Spinal cord (tissue), 10 donors: ENCODE results near the gene RHOT2. TPM values are rescaled to one million over a fixed set of nuclear protein-coding genes. Genes with fewer than 3 reads are reported as not detected.

ENCODE experiments used
- DNase-seq, 6 donors: peaks; one replicate each; pipeline versions ENCODE4 v3.0.0 to v3.0.0-alpha.2; 2013 to 2015; ENCODE audit warnings: low spot score in 6 of 6, low read depth in 4 of 6
- H3K27ac ChIP-seq: one replicate; pipeline ENCODE4 v1.5.1; 2013; ENCODE audit warnings: low read depth, low read length, control low read depth
- H3K27me3 ChIP-seq: one replicate; pipeline ENCODE4 v1.6.1; 2013; ENCODE audit warnings: low read length; ENCODE audit not compliant: control insufficient read depth, insufficient read depth
- H3K36me3 ChIP-seq: one replicate; pipeline ENCODE4 v1.6.1; 2013; ENCODE audit warnings: low read length; ENCODE audit not compliant: control insufficient read depth, insufficient read depth
- H3K4me1 ChIP-seq: one replicate; pipeline ENCODE4 v1.6.1; 2013; ENCODE audit warnings: low read length; ENCODE audit not compliant: control insufficient read depth, insufficient read depth
- H3K4me3 ChIP-seq: one replicate; pipeline ENCODE4 v1.5.1; 2013; ENCODE audit warnings: low read depth, low read length, control low read depth
- H3K9me3 ChIP-seq: one replicate; pipeline ENCODE4 v1.6.1; 2013; ENCODE audit warnings: low read length; ENCODE audit not compliant: control insufficient read depth, insufficient read depth
- WGBS: methylation state at CpG from one replicate; pipeline ENCODE4 v1.1.5; 2013; ENCODE audit warnings: missing lambda C conversion rate; ENCODE audit not compliant: insufficient coverage; 5-methylcytosine and 5-hydroxymethylcytosine counted together
- polyA plus RNA-seq, 2 donors: library from polyadenylated mRNA; unstranded; fragments of 120-200 nt; gene quantifications; one replicate each; pipeline ENCODE4 v1.2.1, GENCODE V29; 2013; ENCODE audit not compliant: insufficient read length in 2 of 2
- total RNA-seq, 2 donors: library from RNA; depleted of rRNA in 1 of 2; stranded (reverse); fragments of 120-200 nt in 1 of 2; fragments of >200 nt in 1 of 2; gene quantifications; one replicate each; pipeline versions ENCODE4 v1.2.3 to v1.2.4, GENCODE V29; 2013 to 2014
- donor health status: healthy.

RHOT2 gene
- total and polyA plus RNA-seq, 4 donors = 20.7 to 115 (median 71.3) TPM

- Histone ChIP-seq H3K9me3 (no peaks in the 10 kb centered on the region), H3K27me3 (no peaks in the 10 kb centered on the region), H3K27ac (no peak overlapping the region), H3K4me1 (peaks cover 49% of the 10 kb centered on the region), H3K4me3 (no peak overlapping the region), H3K36me3 (peaks cover 70% of the 10 kb centered on the region)
- DNase-seq = no peak
- WGBS = 91% methylated on average over 67 of the region's 67 CpGs
Observed at GRCh38 chr16:632486-633335, 35.2 kb upstream of the RHOT2 start.

- no peak for DNase-seq
- Histone ChIP-seq H3K4me3 (no peak overlapping the region), H3K4me1 (peaks cover 56% of the 10 kb centered on the region), H3K27me3 (no peaks in the 10 kb centered on the region), H3K27ac (no peak overlapping the region), H3K9me3 (no peaks in the 10 kb centered on the region), H3K36me3 (peaks cover 65% of the 10 kb centered on the region)
- 96% methylated on average over 73 of the region's 74 CpGs for WGBS
Observed at GRCh38 chr16:633336-634050, 34.4 kb upstream of the RHOT2 start.

GRCh38 chr16:634051-634670, 33.8 kb upstream of the RHOT2 start:
- Histone ChIP-seq H3K4me1 (peaks cover 49% of the 10 kb centered on the region), H3K4me3 (no peak overlapping the region), H3K36me3 (peaks cover 58% of the 10 kb centered on the region), H3K9me3 (no peaks in the 10 kb centered on the region), H3K27me3 (no peaks in the 10 kb centered on the region), H3K27ac (no peak overlapping the region)
- WGBS = 92% methylated on average over 19 of the region's 22 CpGs
- no peak for DNase-seq

- Histone ChIP-seq H3K27me3 (no peaks in the 10 kb centered on the region), H3K36me3 (peaks cover 50% of the 10 kb centered on the region), H3K4me3 (peak overlapping the region; percentile 95), H3K27ac (no peak overlapping the region), H3K9me3 (no peaks in the 10 kb centered on the region), H3K4me1 (peaks cover 41% of the 10 kb centered on the region)
- DNase-seq = no peak
- WGBS = 94% methylated on average over 6 of the region's 7 CpGs
Observed at GRCh38 chr16:634996-635395, 32.9 kb upstream of the RHOT2 start.

- Histone ChIP-seq H3K27ac (peak overlapping the region; percentile 100), H3K36me3 (peaks cover 43% of the 10 kb centered on the region), H3K4me1 (peaks cover 38% of the 10 kb centered on the region), H3K27me3 (no peaks in the 10 kb centered on the region), H3K9me3 (no peaks in the 10 kb centered on the region), H3K4me3 (peak overlapping the region; percentile 95)
- 6% methylated on average over 55 of the region's 55 CpGs for WGBS
- peak in 2 of 6 donors; percentile 11 to 37 for DNase-seq
Observed at GRCh38 chr16:635573-636205, 32.2 kb upstream of the RHOT2 start.

GRCh38 chr16:636206-637080, 31.5 kb upstream of the RHOT2 start, which contains the start of gene METTL26:
METTL26 (minus strand) TSS chr16:636305; CDS start chr16:636290, 15 bp downstream.
- under 1% methylated on average over 91 of the region's 91 CpGs for WGBS
- H3K4me1 ChIP-seq = peaks cover 39% of the 10 kb centered on the region
- DNase-seq = peak; percentile 89 to 99 (median 92)
- peak within 1 kb of the TSS; percentile 95 for H3K4me3 ChIP-seq
- H3K9me3 ChIP-seq = no peaks in the 10 kb centered on the region
- peak within 1 kb of the TSS; percentile 100 for H3K27ac ChIP-seq
- H3K27me3 ChIP-seq = no peaks in the 10 kb centered on the region
- peaks cover 39% of the 10 kb centered on the region for H3K36me3 ChIP-seq

GRCh38 chr16:637081-638018, 30.6 kb upstream of the RHOT2 start:
- H3K9me3 ChIP-seq = no peaks in the 10 kb centered on the region
- H3K4me3 ChIP-seq = peak overlapping the region; percentile 95
- peaks cover 40% of the 10 kb centered on the region for H3K4me1 ChIP-seq
- peak in 5 of 6 donors; percentile 76 to 96 (median 79) for DNase-seq
- 18% methylated on average over 38 of the region's 53 CpGs for WGBS
- H3K36me3 ChIP-seq = peaks cover 35% of the 10 kb centered on the region
- no peaks in the 10 kb centered on the region for H3K27me3 ChIP-seq
- peak overlapping the region; percentile 100 for H3K27ac ChIP-seq

GRCh38 chr16:638034-638543, 29.8 kb upstream of the RHOT2 start:
- Histone ChIP-seq H3K4me3 (no peak overlapping the region), H3K36me3 (peaks cover 28% of the 10 kb centered on the region), H3K9me3 (no peaks in the 10 kb centered on the region), H3K27me3 (no peaks in the 10 kb centered on the region), H3K27ac (no peak overlapping the region), H3K4me1 (peaks cover 48% of the 10 kb centered on the region)
- no peak for DNase-seq
- whole genome bisulfite sequencing = 70% methylated on average over 12 of the region's 15 CpGs
